HG02623 (cell line): Measurements from ENCODE around the gene CAMTA1.

ENCODE experiments used
- ATAC-seq: cut with Tn5 transposase; IDR thresholded peaks from one replicate; pipeline ENCODE4 v1.9.1; 2021; ENCODE audit warnings: moderate library complexity; ENCODE audit not compliant: unreplicated experiment

The CAMTA1 gene

GRCh38 chr1:7097938-7098592 lies 312.8 kb downstream of the CAMTA1 start:
- no peak for ATAC-seq

DNA sequence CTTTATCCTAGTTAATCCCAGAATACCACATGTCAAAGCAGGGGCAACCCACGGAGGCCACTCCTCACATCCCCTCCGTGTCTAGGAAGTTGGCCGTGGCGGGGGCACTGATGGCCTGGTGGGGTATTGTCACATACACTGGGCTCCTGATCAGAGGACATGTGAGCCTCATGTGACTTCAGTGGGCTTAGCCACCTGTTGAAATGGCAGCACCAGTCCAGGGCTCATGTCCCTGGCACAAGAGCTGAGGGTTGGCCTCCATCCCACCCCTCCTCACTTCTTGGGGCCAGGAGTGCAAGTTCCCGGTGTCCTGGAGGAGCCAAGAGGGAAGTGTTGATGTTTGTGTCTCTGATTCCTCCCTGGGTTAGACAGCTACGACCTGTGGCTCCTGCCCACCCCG lies 313.4 kb downstream of the CAMTA1 start:
- no peak for ATAC-seq

- no peak for ATAC-seq
Measured at GRCh38 chr1:7100479-7100878, 315.2 kb downstream of the CAMTA1 start.

- ATAC-seq: no peak
Measured at GRCh38 chr1:7101187-7101586, 315.9 kb downstream of the CAMTA1 start.

DNA sequence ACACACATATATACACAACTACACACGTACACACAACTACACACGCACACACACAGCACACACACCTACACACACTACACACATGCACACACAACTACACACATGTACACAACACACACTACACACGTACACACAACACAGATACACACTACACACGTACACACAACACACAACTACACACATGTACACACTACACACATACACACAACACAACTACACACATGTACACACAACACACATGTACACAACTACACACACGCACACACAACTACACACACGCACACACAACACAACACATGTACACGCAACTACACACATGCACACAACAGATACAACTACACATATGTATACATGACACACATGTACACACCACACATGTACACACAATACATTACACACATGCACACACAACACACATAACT lies 318.1 kb downstream of the CAMTA1 start:
- no peak for ATAC-seq

- ATAC-seq: no peak
Measured at GRCh38 chr1:7103874-7104273, 318.6 kb downstream of the CAMTA1 start.

- ATAC-seq: no peak
Measured at GRCh38 chr1:7104339-7104738, 319.1 kb downstream of the CAMTA1 start.

- no peak for ATAC-seq
Measured at GRCh38 chr1:7105269-7105668, 320.0 kb downstream of the CAMTA1 start.

GRCh38 chr1:7106442-7107108 lies 321.3 kb downstream of the CAMTA1 start:
- no peak for ATAC-seq

- no peak for ATAC-seq
Measured at GRCh38 chr1:7107109-7107830, 322.0 kb downstream of the CAMTA1 start.

DNA sequence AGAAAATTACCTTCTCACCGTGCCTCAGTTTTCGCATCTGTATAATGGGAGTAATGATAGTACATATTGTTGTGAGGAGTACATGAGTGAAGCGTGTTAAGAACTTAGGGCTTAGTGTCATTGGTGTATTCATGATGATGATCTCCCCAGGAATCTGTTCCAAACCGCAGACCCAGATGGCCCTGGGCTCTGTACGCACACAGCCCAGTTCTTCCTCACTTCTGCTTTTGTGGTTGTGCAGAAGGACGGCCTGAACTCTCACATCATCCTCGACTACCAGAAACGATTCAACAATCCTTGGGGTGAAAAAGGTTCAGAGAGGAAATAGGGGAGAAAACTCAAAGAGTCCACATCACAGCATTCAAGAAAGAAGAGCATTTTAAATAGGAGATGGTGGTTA lies 323.0 kb downstream of the CAMTA1 start:
- ATAC-seq: no peak

DNA sequence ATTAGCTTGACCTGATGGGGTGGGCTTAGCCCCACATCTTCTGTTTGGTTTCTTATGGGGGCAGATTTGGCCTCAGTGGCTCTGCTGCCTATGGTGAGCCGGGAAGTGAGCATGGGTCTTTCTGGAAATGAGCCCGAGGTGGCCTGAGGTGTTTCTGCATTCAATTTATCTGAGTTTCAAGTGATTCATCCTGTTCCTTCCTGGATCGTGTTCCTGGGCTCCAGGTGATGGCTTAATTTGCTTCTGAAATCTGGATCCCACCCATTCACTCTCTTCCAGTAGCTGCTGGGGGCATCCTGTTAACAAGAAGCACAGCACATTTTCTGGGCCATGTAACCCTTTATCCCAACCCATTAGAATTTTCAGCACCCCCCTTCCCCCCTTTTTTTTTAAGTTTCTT lies 324.6 kb downstream of the CAMTA1 start:
- no peak for ATAC-seq

DNA sequence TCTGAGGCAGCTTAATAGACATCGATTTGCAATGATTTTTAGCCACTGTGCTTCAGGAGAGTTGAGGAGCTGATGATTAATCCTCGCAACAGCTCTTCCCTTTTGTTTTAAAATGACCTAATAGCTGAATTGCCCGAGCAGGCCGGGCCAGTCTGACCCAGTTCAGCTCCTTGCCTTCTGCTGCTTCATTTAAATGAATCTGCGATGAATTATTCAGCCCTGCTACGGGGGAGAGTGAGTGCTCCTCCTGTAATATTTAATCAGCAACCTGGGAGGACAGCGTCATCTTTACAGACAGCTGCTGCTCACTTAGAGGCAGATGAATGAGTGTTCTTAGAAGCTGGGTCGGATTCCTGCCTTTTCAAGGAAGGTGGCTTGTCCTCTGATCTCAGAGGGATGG lies 325.1 kb downstream of the CAMTA1 start:
- ATAC-seq: no peak

DNA sequence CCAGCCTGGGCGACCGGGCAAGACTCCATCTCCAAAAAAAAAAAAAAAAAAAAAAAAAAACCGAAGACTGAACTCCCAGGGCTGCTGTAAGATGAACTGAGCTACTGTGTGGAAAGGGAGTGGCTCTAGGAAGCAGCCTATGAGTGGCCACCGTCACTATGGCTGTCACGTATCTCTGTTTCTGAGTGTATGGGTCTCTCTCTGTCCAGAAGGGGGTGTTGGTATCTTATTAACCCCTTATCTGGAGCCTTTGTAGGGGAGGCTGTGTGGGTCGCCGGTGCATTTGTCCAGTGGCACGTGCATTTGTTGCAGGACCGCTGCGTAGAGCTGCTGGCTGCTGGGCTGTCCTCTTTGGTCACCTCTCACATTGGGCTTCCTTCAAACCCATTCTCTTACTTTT lies 326.6 kb downstream of the CAMTA1 start:
- no peak for ATAC-seq

DNA sequence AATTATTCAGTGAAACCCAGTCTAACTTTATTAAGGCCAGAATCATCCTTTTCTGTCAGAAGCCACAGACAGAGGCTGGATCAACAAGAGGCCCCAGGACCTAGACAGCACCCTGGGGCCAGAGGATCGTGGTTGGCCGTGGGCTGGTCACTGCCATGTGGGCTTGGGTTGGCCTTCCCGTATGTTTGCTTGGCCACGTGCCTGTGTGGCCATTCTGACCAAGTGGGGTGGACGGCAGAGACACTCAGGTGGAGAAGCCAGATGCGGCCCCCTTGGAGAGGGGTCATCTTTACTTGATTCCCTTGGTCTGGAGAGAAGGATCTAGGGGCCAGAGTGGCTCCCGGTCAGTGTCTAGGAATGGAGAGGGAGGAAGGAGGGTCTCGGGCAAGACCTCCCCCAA lies 327.9 kb downstream of the CAMTA1 start:
- no peak for ATAC-seq

GRCh38 chr1:7113822-7114221 lies 328.6 kb downstream of the CAMTA1 start:
- no peak for ATAC-seq

DNA sequence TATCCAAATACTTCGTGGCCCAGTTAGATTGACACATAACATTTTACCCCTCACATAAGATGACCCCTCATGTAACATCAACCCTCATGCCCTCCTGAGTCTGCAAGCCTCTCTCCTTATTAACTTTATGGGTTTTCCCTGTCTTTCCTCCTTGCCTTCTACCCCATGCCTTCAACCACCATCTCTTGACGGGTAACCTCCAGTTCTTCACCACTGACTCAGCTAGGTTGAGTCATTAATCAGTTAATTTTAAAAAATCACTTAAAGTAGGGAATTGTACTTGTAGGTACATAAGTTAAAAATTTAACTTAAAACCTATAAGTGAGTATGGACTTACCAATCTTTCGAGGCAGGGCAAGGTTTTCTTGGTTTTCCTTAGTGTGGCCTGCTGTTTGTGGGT lies 330.7 kb downstream of the CAMTA1 start:
- no peak for ATAC-seq

GRCh38 chr1:7117399-7118281 lies 332.4 kb downstream of the CAMTA1 start:
- no peak for ATAC-seq

DNA sequence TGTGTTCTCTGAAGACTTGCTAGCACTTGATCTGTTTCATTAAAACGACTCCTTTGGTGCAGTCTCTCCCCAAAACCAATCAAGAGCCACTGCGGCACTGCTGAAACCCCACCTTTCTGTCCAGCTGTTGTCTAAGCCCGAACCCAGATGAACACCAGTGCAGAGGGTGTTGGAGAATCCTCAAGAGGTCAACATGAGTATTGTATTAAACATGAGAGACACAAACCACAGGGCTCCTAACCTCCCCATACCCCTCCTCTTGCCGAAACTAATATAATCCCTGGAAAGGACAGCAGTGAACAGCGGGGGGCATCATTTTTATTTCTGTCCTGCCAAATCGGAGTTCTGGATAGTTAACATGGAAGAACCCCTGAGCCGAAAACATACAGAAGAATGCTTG lies 333.9 kb downstream of the CAMTA1 start:
- ATAC-seq: no peak

DNA sequence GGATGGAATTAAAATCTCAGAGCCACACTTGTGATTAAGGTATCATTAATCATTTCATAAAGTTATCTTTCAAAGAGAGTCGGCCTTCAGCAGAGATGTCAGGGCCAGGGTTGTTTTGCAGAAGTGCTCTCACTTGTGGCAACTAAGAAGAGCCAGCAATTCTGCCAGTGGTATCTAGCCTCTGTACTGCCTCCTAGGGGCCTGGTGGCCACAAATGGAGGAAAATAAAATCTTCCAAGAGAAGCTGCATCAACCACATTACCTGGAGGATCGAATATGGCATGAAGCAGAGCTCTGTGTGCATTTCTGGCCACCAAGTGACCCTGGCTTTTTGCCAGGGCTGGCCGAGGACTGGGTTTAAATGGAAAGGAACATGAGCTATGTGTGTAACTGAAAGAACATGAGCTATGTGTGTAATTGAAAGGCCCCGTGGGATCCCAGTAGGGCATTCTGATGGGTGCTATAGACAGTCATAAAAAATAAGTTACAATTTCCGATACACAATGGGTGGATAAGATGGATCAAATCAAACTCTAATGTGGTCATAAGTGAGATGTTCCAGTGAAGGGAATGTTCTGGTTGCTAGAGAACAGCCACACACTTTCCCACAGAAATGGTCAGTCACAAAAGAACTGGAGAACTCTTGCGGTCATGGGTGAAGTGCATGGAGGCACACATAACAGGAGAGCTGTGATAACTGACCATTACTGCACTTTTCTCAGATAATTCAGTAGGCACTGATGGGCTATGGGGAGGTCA lies 335.8 kb downstream of the CAMTA1 start:
- ATAC-seq: no peak

- no peak for ATAC-seq
Measured at GRCh38 chr1:7121622-7121988, 336.4 kb downstream of the CAMTA1 start.
